Esophagus squamous epithelium (tissue), 4 donors: ENCODE data around the gene TMC1.

ENCODE experiments used
- CTCF ChIP-seq, 6 experiments: fragments of 450-650 bp in 4 of 6; fragments of 200-600 bp in 2 of 6; sonication (generic) in 2 of 6; IDR thresholded peaks; one replicate each; pipeline ENCODE4 v1.5.1; 2016 to 2019; ENCODE audit warnings: antibody characterized with exemption in 6 of 6, mild to moderate bottlenecking in 4 of 6, moderate library complexity in 4 of 6
- POLR2A ChIP-seq, 4 donors: fragments of 450-650 bp; IDR thresholded peaks; one replicate each; pipeline ENCODE4 v1.6.1; 2017; ENCODE audit warnings: antibody characterized with exemption in 4 of 4, mild to moderate bottlenecking in 4 of 4, moderate library complexity in 3 of 4

- no peak for TF ChIP-seq POLR2A (IDR thresholded peaks at IDR 0.05)
- TF ChIP-seq CTCF (IDR thresholded peaks at IDR 0.05): no peak
Measured at GRCh38 chr9:72509635-72510034, 11.8 kb upstream of the TMC1 start.
